SK-N-SH (cell line): Measurements from ENCODE around the gene LRRC46. TPM values are rescaled to one million over a fixed set of nuclear protein-coding genes. Genes with fewer than 3 reads are reported as not detected.

ENCODE experiments used
- CTCF ChIA-PET: fragments of 300-600, 350-600 bp; formaldehyde crosslinking; extraction: SDS; loops from one replicate; lab custom pipeline; 2021; lab: Yijun Ruan, JAX
- POLR2A ChIA-PET: fragments of 350-600 bp; sonication (Branson Sonifier 250); formaldehyde crosslinking; extraction: SDS; loops from one replicate; lab custom pipeline; 2020; ENCODE audit warnings: antibody characterized with exemption, inconsistent platforms; lab: Yijun Ruan, JAX
- DNase-seq: peaks from one replicate; pipeline ENCODE4 v3.0.0; 2012
- H2AFZ ChIP-seq: fragments of 200-600 bp; sonication (generic); 2 replicates; pipeline ENCODE4 v1.8.1; 2016; ENCODE audit warnings: antibody characterized with exemption, mild to moderate bottlenecking, low read depth
- H3F3A ChIP-seq: fragments of 200-600 bp; sonication (generic); replicated peaks from 2 replicates; pipeline ENCODE3; 2016; ENCODE audit warnings: antibody characterized with exemption, mild to moderate bottlenecking; ENCODE audit not compliant: insufficient read depth
- H3K27ac ChIP-seq, 2 experiments: fragments of 200-500 bp in 1 of 2; fragments of 200-600 bp in 1 of 2; sonication (Bioruptor generic) in 1 of 2; sonication (generic), shearing (Covaris generic) in 1 of 2; 2 replicates each; pipeline versions ENCODE4 v1.5.1 to v1.6.1; 2014 to 2016; ENCODE audit warnings: low read depth in 2 of 2, inconsistent platforms in 1 of 2, low read length in 1 of 2, mild to moderate bottlenecking in 1 of 2, mixed read lengths in 1 of 2
- H3K27me3 ChIP-seq: fragments of 200-600 bp; sonication (generic), shearing (Covaris generic); 2 replicates; pipeline ENCODE4 v1.6.1; 2016; ENCODE audit warnings: mixed run types; ENCODE audit not compliant: insufficient read depth
- H3K36me3 ChIP-seq, 2 experiments: fragments of 200-500 bp in 1 of 2; fragments of 200-600 bp in 1 of 2; sonication (Bioruptor generic) in 1 of 2; sonication (generic) in 1 of 2; replicated peaks in 1 of 2; 2 replicates each; pipeline versions ENCODE3 to v1.5.1; 2014 to 2016; ENCODE audit warnings: low read length in 1 of 2, mild to moderate bottlenecking in 1 of 2; ENCODE audit not compliant: insufficient read depth in 2 of 2, control insufficient read depth in 1 of 2
- H3K4me1 ChIP-seq, 2 experiments: fragments of 200-500 bp in 1 of 2; fragments of 200-600 bp in 1 of 2; sonication (Bioruptor generic) in 1 of 2; sonication (generic), shearing (Covaris generic) in 1 of 2; 2 replicates each; pipeline versions ENCODE4 v1.5.1 to v1.6.1; 2014 to 2016; ENCODE audit warnings: low read depth in 1 of 2, low read length in 1 of 2, mixed run types in 1 of 2; ENCODE audit not compliant: insufficient read depth in 2 of 2, control insufficient read depth in 1 of 2
- H3K4me2 ChIP-seq: fragments of 200-600 bp; sonication (generic), shearing (Covaris generic); 2 replicates; pipeline ENCODE4 v1.6.1; 2017; ENCODE audit warnings: mixed run types
- H3K4me3 ChIP-seq, 2 experiments: fragments of 200-500 bp in 1 of 2; fragments of 200-600 bp in 1 of 2; sonication (Bioruptor generic) in 1 of 2; sonication (generic), shearing (Covaris generic) in 1 of 2; 2 replicates each; pipeline versions ENCODE4 v1.5.1 to v1.8.1; 2014 to 2016; ENCODE audit warnings: low read depth in 2 of 2, inconsistent platforms in 1 of 2, low read length in 1 of 2, mild to moderate bottlenecking in 1 of 2, mixed read lengths in 1 of 2, moderate library complexity in 1 of 2
- H3K79me2 ChIP-seq: fragments of 200-600 bp; sonication (generic); 2 replicates; pipeline ENCODE4 v1.8.1; 2017; ENCODE audit warnings: mild to moderate bottlenecking; ENCODE audit not compliant: insufficient read depth
- H3K9ac ChIP-seq: fragments of 200-600 bp; sonication (generic); 2 replicates; pipeline ENCODE4 v1.6.1; 2017; ENCODE audit warnings: mixed run types
- H3K9me2 ChIP-seq: fragments of 200-600 bp; sonication (generic); 2 replicates; pipeline ENCODE4 v1.6.1; 2017; ENCODE audit warnings: mixed run types
- H3K9me3 ChIP-seq: fragments of 200-600 bp; sonication (generic); 2 replicates; pipeline ENCODE4 v1.6.1; 2017; ENCODE audit warnings: mixed run types, mild to moderate bottlenecking, moderate library complexity
- H4K20me1 ChIP-seq: fragments of 200-600 bp; sonication (generic); 2 replicates; pipeline ENCODE4 v1.6.1; 2017; ENCODE audit warnings: mild to moderate bottlenecking, mixed run types; ENCODE audit not compliant: insufficient read depth
- CHD2 ChIP-seq: fragments of 150-350 bp; IDR thresholded peaks from 2 replicates; pipeline ENCODE4 v1.6.1; 2018; ENCODE audit warnings: low read length; ENCODE audit not compliant: partially characterized antibody
- CTCF ChIP-seq: fragments of 200-600 bp; sonication (generic); IDR thresholded peaks from 2 replicates; pipeline ENCODE4 v1.6.1; 2017; ENCODE audit warnings: antibody characterized with exemption, mild to moderate bottlenecking, moderate library complexity
- EZH2phosphoT487 ChIP-seq: fragments of 200-600 bp; sonication (generic); IDR thresholded peaks from 2 replicates; pipeline ENCODE4 v1.6.1; 2017; ENCODE audit warnings: low read depth, mixed run types, mild to moderate bottlenecking, antibody characterized with exemption, moderate library complexity, borderline replicate concordance
- FOSL2 ChIP-seq: IDR thresholded peaks from 2 replicates; pipeline ENCODE4 v1.4.0; 2012; ENCODE audit warnings: low read depth, mild to moderate bottlenecking, moderate library complexity, borderline replicate concordance
- GABPA ChIP-seq: IDR thresholded peaks from 2 replicates; pipeline ENCODE4 v1.4.0; 2012; ENCODE audit warnings: low read depth, mild to moderate bottlenecking
- GATA2 ChIP-seq: sonication (generic); formaldehyde crosslinking; IDR thresholded peaks from 2 replicates; pipeline ENCODE4 v1.5.0; 2020; ENCODE audit warnings: mild to moderate bottlenecking, missing genetic modification reagents
- MEF2A ChIP-seq: IDR thresholded peaks from 2 replicates; pipeline ENCODE4 v1.4.0; 2012; ENCODE audit warnings: low read depth, borderline replicate concordance
- NFIC ChIP-seq: IDR thresholded peaks from 2 replicates; pipeline ENCODE4 v1.4.0; 2012; ENCODE audit warnings: borderline replicate concordance
- NRF1 ChIP-seq: IDR thresholded peaks from 2 replicates; pipeline ENCODE4 v1.6.1; 2012; ENCODE audit warnings: low read depth, mild to moderate bottlenecking, low read length
- RAD21 ChIP-seq: IDR thresholded peaks from 2 replicates; pipeline ENCODE4 v1.6.1; 2012; ENCODE audit warnings: mild to moderate bottlenecking, low read length
- RCOR1 ChIP-seq: fragments of 150-350 bp; IDR thresholded peaks from 2 replicates; pipeline ENCODE4 v1.6.1; 2017; ENCODE audit warnings: antibody characterized with exemption, low read length
- REST ChIP-seq: IDR thresholded peaks from 2 replicates; pipeline ENCODE4 v1.6.1; 2012; ENCODE audit warnings: mild to moderate bottlenecking, low read depth, low read length, moderate library complexity
- RXRA ChIP-seq: IDR thresholded peaks from 2 replicates; pipeline ENCODE4 v1.4.0; 2012; ENCODE audit warnings: low read depth, mild to moderate bottlenecking, borderline replicate concordance
- SIN3A ChIP-seq: IDR thresholded peaks from 2 replicates; pipeline ENCODE4 v1.6.1; 2012; ENCODE audit warnings: low read depth, mild to moderate bottlenecking, low read length, moderate library complexity, borderline replicate concordance
- TAF1 ChIP-seq: IDR thresholded peaks from 2 replicates; pipeline ENCODE4 v1.6.1; 2012; ENCODE audit warnings: low read depth, mild to moderate bottlenecking, low read length, moderate library complexity, borderline replicate concordance
- TCF12 ChIP-seq: IDR thresholded peaks from 2 replicates; pipeline ENCODE4 v1.4.0; 2012
- TEAD4 ChIP-seq: IDR thresholded peaks from 2 replicates; pipeline ENCODE4 v1.4.0; 2012; ENCODE audit warnings: mild to moderate bottlenecking, borderline replicate concordance; ENCODE audit not compliant: insufficient read depth
- USF1 ChIP-seq: IDR thresholded peaks from 2 replicates; pipeline ENCODE4 v1.4.0; 2012; ENCODE audit warnings: low read depth, borderline replicate concordance
- USF2 ChIP-seq: fragments of 150-350 bp; IDR thresholded peaks from 2 replicates; pipeline ENCODE4 v1.6.1; 2017; ENCODE audit warnings: antibody characterized with exemption, low read length, low read depth, borderline replicate concordance
- YY1 ChIP-seq: IDR thresholded peaks from 2 replicates; pipeline ENCODE4 v1.4.0; 2012; ENCODE audit warnings: low read depth, mild to moderate bottlenecking
- WGBS: methylation state at CpG from one replicate; pipeline ENCODE4 v1.1.6; 2017; ENCODE audit warnings: low lambda C conversion rate; 5-methylcytosine and 5-hydroxymethylcytosine counted together
- polyA plus RNA-seq, 3 experiments: library from polyadenylated mRNA; depleted of rRNA; stranded (reverse); fragments of >200 nt; gene quantifications; 2 replicates each; pipeline ENCODE4 v1.2.3, GENCODE V29; 2012

LRRC46 gene
- polyA plus RNA-seq, 1 of the 3 experiments (the other 2 are of a cell fraction): 1.6 TPM

GRCh38 chr17:47869114-47869513 is 37.6 kb downstream of the LRRC46 start:
- 11% methylated on average over 2 of the region's 2 CpGs for WGBS

More at GRCh38 chr17:47869114-47869513, 37.6 kb downstream of the LRRC46 start:
- peaks cover 54% of the 10 kb centered on the region for H3K27me3 ChIP-seq
- no peaks in the 10 kb centered on the region for H3K4me1 ChIP-seq
- H3K9ac ChIP-seq: no peak overlapping the region
- DNase-seq: no peak
- CTCF ChIA-PET: interaction anchor here (1.6 to 9.4 kb wide), 5 partner anchors 16 to 79 kb away, joined by 4 to 108 read pairs (median 7); partner anchors contain the start of gene SCRN2
- POLR2A ChIA-PET: no interaction called here
- no peak overlapping the region for H3K4me2 ChIP-seq
- no peaks in the 10 kb centered on the region for H3F3A ChIP-seq
- no peaks in the 10 kb centered on the region for H3K36me3 ChIP-seq
- no peaks in the 10 kb centered on the region for H3K9me3 ChIP-seq
- no peak overlapping the region for H3K4me3 ChIP-seq
- H3K9me2 ChIP-seq: no peaks in the 10 kb centered on the region
- no peak for TF ChIP-seq SIN3A
- no peak for TF ChIP-seq REST
- TF ChIP-seq CHD2: no peak
- no peak for TF ChIP-seq RCOR1
- no peak for TF ChIP-seq RXRA
- TF ChIP-seq RAD21: no peak
- TF ChIP-seq CTCF: no peak
- no peak for TF ChIP-seq EZH2phosphoT487
- no peak for TF ChIP-seq MEF2A
- no peak for TF ChIP-seq FOSL2
- no peak for TF ChIP-seq NFIC
- no peak for TF ChIP-seq NRF1
- TF ChIP-seq YY1: no peak
- TF ChIP-seq GATA2: no peak
- TF ChIP-seq USF2: no peak
- TF ChIP-seq TAF1: no peak
- no peak for TF ChIP-seq TEAD4
- no peak for TF ChIP-seq GABPA
- no peak for TF ChIP-seq TCF12
- no peak for TF ChIP-seq USF1
- H3K79me2 ChIP-seq: no peaks in the 10 kb centered on the region
- H2AFZ ChIP-seq: no peak overlapping the region
- no peaks in the 10 kb centered on the region for H4K20me1 ChIP-seq
- no peak overlapping the region for H3K27ac ChIP-seq
